GM08714 (cell line): Measurements from ENCODE around the gene ESR2.

ENCODE experiments used
- H3K4me3 ChIP-seq: fragments of 200-500 bp; sonication (Bioruptor generic); 2 replicates; pipeline ENCODE4 v1.5.1; 2014; ENCODE audit warnings: mild to moderate bottlenecking, low read length, inconsistent platforms
- ZNF274 ChIP-seq: IDR thresholded peaks from 2 replicates; pipeline ENCODE4 v1.6.1; 2012; ENCODE audit warnings: mild to moderate bottlenecking, low read depth, low read length

Gene ESR2

GRCh38 chr14:64246688-64247087 is 47.5 kb downstream of the ESR2 start:
- H3K4me3 ChIP-seq: no peak overlapping the region
- TF ChIP-seq ZNF274: no peak

- no peak for TF ChIP-seq ZNF274
These were observed 48.7 kb downstream of the ESR2 start for GRCh38 chr14:64245491-64245890.

GRCh38 chr14:64244279-64244678 is 49.9 kb downstream of the ESR2 start:
- no peak for TF ChIP-seq ZNF274
- no peak overlapping the region for H3K4me3 ChIP-seq

More at GRCh38 chr14:64245491-64245890, 48.7 kb downstream of the ESR2 start:
- H3K4me3 ChIP-seq: no peak overlapping the region

GRCh38 chr14:64238631-64239030 is 55.5 kb downstream of the ESR2 start:
- no peak for TF ChIP-seq ZNF274
- no peak overlapping the region for H3K4me3 ChIP-seq

- no peak for TF ChIP-seq ZNF274
- H3K4me3 ChIP-seq: no peak overlapping the region
These were observed 56.1 kb downstream of the ESR2 start for GRCh38 chr14:64238049-64238448.

- peak overlapping the region; percentile 33; the same call in 1 of the 2 replicates for H3K4me3 ChIP-seq
These were observed 58.2 kb downstream of the ESR2 start for GRCh38 chr14:64235652-64236640.

GRCh38 chr14:64234877-64235651 is 59.1 kb downstream of the ESR2 start:
- peak overlapping the region; percentile 33; the same call in 1 of the 2 replicates for H3K4me3 ChIP-seq
- no peak for TF ChIP-seq ZNF274

More at GRCh38 chr14:64235652-64236640, 58.2 kb downstream of the ESR2 start:
- no peak for TF ChIP-seq ZNF274

- TF ChIP-seq ZNF274: no peak
- no peak overlapping the region for H3K4me3 ChIP-seq
These were observed 60.5 kb downstream of the ESR2 start for GRCh38 chr14:64233531-64234190.

GRCh38 chr14:64232944-64233343 is 61.2 kb downstream of the ESR2 start:
- no peak overlapping the region for H3K4me3 ChIP-seq
- TF ChIP-seq ZNF274: no peak

- no peak for TF ChIP-seq ZNF274
- no peak overlapping the region for H3K4me3 ChIP-seq
These were observed 61.9 kb downstream of the ESR2 start for GRCh38 chr14:64232095-64232838.

GRCh38 chr14:64229489-64229888 is 64.7 kb downstream of the ESR2 start:
- H3K4me3 ChIP-seq: no peak overlapping the region
- no peak for TF ChIP-seq ZNF274

- H3K4me3 ChIP-seq: no peak overlapping the region
- TF ChIP-seq ZNF274: no peak
These were observed 66.3 kb downstream of the ESR2 start for GRCh38 chr14:64227856-64228255.

GRCh38 chr14:64225151-64225757 is 68.9 kb downstream of the ESR2 start:
- H3K4me3 ChIP-seq: no peak overlapping the region
- TF ChIP-seq ZNF274: no peak
